GM21515 (cell line): Measurements from ENCODE around the gene GIMAP8.

Experiments used
- ATAC-seq: cut with Tn5 transposase; IDR thresholded peaks from one replicate; pipeline ENCODE4 v1.9.1; 2021; ENCODE audit not compliant: unreplicated experiment

GIMAP8 gene

DNA sequence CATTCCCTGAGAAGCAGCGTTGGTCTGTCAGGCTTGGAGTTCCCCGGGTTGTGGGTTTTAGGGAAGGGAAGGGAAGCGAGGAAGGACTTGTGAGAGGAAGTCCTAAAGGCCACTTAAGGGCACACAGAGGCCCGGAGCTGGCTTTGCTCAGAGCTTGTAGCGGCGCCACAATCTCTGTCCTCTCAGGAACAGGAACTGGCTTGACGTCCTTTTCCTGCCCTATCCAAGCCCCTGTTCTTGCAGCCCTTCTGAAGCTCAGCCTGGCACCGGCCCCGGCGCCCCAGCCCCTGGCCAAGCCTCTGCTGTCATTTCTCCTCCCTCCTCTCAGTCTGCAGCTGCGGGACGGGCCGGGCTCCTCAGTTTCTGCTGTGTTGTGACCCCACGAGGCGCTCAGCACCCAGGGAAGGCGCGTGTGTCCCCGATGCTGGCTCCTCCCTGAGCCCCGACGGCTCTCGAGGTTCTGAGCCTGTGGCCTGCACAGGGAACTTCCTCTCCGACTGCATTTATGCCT lies at the start of gene GIMAP8:
GIMAP8 (plus strand) TSS at position 140 of the 511 bp plus-strand sequence. CDS start 16,069 bp downstream, outside the sequence.
- no peak for ATAC-seq

DNA sequence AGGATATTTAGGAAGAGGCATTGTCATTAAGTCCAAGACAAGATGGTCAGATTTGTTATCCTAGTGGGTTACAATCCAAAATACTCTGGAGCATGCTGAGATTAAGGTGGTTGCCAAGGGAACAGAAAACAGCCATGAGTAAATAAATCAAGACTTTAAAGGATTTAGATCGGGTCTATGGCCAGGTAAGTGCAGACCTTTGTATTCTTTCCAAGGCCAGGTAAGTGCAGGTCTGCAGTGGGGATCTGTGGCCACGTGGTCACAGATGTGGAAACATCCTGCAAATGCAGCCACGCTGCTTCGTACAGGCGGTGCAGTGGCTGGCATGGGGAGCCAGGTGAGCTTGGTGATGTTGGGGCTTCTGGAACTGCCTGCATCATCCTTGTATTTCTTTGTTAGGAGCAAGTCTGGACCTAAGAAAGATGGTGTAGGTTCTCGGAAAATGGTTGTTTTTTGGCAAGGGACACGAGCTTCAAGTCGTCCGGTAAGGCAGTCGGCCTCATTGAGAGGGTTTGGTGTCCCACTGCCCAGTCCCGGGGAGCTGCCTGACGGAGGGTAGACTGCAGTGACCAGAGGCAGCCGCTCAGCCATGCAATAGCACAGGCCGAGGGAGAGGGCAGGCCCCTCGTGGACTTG lies 49.5 kb upstream of the GIMAP8 start:
- ATAC-seq: no peak

DNA sequence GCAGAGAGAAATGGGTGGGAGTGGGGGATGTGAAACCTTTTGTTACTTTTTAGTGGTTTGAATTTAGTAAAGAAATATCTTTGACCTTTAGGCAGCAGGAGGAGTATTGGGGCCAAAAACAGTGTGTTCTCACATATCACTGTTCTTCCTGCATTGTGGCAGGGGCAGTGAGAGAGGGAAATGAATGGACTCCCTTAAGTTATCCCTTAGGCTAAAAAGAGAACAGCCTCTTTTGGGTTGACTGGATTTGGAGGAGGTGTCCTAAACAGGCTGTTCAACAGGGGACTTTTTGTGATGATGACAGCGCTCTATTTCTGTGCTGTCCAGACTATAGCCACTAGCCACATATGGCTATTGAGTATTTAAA lies 49.0 kb upstream of the GIMAP8 start:
- ATAC-seq: no peak

- no peak for ATAC-seq
These were observed 48.4 kb upstream of the GIMAP8 start for GRCh38 chr7:150401861-150402631.

DNA sequence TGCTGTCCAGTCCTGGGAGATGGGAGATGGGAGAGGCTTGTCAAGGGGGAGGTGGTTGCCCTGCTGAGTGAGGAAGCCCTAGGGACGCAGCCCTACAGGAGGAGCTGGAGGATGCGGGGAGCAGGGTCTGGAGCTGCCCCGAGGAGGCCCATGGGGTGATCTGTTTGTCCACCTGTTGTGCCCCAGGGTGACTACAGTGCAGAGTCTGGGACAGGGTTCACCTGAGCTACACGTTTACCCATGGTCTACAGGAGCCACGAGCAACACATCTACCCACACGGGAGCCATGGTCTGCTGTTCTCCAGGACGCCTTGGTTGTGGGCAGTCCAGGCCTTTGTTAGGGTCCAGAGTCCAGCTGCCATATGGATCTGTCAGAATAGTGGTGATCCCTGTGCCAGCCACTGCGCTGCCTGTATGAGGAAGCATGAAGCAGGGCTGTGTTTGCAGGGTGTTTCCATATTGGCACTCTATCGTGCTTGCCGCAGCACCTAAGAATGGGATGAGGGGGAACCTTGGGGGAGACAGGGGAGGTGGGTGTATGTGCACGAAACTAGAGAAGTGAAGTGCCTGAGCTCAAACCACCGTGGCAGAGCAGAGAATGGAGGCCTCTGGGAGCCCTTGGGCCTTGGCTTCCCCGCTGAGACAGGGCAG lies 47.6 kb upstream of the GIMAP8 start:
- no peak for ATAC-seq

- ATAC-seq: no peak
These were observed 46.9 kb upstream of the GIMAP8 start for GRCh38 chr7:150403376-150404171.

GRCh38 chr7:150404172-150404804 lies 46.1 kb upstream of the GIMAP8 start:
- no peak for ATAC-seq

DNA sequence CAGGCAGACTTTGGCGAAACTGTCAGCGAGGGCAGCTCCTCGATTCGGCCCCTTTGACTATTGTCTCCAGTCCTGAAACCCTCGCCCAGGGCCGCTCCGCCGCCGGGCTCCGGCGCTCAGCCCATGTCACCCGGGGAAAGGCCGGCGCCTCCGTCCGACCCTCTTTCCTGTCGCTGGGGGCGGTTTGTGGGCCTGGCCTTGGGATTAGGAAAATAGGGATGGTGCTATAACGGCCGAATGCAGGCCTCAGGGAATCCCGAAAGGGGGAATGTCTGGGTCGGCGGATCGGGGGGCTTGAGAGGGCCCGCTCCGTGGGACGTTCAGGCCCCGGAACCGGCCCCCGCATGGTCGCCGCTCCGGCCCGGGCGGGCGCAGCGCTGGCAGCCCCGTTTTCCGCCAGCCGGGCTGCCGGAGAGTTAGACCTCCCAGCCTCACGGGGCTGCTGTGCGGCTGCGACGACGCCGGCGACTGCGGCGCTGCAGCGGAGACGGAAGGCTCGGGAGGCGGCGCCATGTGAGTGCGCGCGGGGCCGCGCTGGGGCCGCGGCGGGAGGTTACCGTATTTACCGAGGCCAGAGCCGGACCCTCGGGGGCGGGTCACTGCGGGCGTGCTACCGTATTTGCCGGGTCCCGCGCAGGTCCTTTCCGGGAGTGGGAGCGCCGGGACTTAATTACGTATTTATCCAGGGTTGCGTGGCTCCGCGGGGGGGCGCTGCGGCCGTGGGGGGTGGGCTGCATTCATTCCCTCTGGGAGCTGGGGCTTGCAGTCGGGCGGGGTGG lies 45.4 kb upstream of the GIMAP8 start:
- ATAC-seq: peak; percentile 54

GRCh38 chr7:150405584-150406311 lies 44.7 kb upstream of the GIMAP8 start:
- ATAC-seq: no peak

DNA sequence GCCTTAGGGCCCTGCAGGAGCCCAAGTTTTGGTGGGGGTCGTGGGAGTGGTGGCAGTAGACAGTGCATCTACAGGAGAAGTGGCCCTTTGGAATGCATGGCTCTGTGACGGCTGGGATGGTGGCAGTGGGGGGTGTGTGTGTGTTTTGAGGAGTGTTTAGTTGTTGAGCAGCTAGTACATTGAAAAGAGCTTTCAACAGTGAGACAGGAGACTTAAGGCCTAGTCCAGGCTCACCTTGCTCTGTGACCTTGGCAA lies 44.2 kb upstream of the GIMAP8 start:
- no peak for ATAC-seq

GRCh38 chr7:150406567-150407421 lies 43.6 kb upstream of the GIMAP8 start:
- peak; percentile 54 for ATAC-seq

- ATAC-seq: no peak
These were observed 42.6 kb upstream of the GIMAP8 start for GRCh38 chr7:150407588-150408392.

DNA sequence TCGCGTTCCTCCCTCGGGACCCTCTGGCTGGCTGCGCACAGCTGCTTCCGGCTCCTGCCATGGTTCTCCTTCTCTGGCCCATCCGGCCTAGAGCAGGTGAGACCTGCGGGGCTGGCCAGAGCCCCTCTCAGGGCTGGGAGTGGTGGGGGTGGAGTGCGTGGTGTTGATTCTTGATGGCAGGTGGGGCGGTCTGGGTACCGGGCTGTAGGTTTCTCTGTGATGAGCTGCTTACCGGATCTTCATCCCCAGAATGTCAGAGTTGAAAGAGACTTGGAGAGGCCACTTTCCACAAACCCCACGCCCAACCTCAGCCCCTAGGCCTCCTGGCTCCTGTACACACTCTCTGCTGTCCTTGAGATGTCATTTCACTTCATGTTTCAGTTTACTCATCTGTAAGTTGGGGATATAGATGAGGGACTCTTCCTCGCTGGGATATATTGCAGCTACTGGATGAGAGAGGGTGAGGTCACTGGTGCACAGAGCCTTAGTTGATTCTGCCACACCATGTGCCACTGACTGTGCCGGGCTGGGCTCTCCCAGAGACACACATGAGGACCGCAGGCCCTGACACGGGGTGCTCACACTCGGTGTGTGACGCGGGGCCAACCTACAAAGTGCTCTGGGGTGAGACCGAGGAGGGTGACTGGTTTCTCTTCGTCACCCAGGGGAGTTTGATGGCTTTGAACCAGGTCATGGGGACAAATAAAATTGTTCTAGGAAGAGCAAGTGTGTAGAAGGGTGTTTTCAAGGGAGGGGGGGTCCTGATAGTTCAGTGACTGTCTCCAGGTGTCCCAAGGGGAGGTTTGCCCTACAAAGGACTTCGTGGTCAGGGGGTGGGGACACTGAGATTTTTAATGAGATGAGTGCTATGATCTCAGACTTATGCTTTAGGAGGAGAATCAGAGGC lies 41.8 kb upstream of the GIMAP8 start:
- ATAC-seq: no peak

DNA sequence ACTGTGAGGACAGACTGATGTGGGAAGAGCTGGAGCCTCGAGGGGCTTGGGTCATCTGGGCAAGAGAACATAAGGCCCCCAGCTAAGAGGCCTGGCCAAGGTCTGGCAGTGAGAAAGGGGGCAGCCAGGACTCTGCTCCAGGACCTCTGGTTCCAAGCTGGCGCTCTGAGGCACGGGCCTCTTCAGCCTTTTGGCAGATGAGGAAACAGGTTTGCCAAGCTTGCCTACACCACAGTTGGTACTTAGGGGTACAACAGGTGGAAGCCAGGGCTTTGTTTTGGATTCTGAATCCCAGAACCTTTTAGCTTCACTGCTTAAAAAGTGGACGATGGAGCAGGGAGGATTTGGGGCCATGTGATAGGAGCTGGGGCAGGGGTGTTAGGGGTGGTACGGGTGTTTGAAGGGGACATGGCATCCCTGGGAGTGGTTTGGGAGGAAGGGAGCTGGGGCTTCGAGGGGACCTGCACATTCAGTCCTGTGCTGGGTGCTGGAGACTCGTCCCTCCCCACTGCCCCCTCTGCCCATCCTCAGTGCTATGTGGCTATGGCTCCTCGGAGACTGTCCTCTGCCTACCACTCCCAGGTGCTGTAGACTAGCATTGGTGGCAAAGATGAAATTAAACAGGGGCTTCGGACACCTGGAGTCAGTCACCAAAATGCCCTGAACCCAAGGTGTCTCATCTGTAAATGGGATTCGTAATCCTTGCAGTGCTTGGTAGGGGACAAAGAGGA lies 41.0 kb upstream of the GIMAP8 start:
- ATAC-seq: no peak

- ATAC-seq: no peak
These were observed 40.3 kb upstream of the GIMAP8 start for GRCh38 chr7:150410131-150410530.
